ENCODE measurements around the gene RFX3. TPM values are rescaled to one million over a fixed set of nuclear protein-coding genes. Genes with fewer than 3 reads are reported as not detected.

RFX3 gene
- total and polyA plus RNA-seq, 8 donors, result 10.5 to 26.2 (median 17.4) TPM

DNA sequence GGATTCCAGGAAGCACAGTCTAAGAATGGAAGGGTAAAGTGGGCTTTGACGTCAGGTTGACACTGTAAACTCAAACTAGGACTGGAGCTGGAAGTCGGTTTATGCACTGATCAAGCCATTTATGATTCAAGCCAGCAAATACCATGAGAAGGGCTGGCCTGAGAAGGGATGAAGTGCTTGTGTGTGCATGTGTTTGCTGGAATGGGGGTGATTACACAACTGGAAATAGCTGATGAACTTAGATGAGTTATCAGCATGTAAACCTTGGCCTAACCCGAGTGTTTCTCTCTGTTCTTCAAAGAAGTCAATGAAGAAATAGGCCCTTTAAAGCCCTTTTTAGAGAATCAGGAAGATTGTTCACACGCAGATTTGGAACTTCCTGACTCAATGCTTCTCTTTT, 287.6 kb downstream of the RFX3 start:
- intact Hi-C loops (cut with DNase I), result no loop called here
- no peaks in the 10 kb centered on the region for H3K36me3 ChIP-seq
- no peaks in the 10 kb centered on the region for H3K9me3 ChIP-seq
- H3K4me3 ChIP-seq, result no peak overlapping the region
- H3K27ac ChIP-seq, result no peak overlapping the region
- H3K4me1 ChIP-seq, result peaks cover 0 to 11% of the 10 kb centered on the region in 2 donors
- H3K27me3 ChIP-seq, result no peaks in the 10 kb centered on the region
- no peak for TF ChIP-seq CTCF (IDR thresholded peaks at IDR 0.05)
- no peak for ATAC-seq
- peak in 1 of 4 donors; percentile 16 for DNase-seq

DNA sequence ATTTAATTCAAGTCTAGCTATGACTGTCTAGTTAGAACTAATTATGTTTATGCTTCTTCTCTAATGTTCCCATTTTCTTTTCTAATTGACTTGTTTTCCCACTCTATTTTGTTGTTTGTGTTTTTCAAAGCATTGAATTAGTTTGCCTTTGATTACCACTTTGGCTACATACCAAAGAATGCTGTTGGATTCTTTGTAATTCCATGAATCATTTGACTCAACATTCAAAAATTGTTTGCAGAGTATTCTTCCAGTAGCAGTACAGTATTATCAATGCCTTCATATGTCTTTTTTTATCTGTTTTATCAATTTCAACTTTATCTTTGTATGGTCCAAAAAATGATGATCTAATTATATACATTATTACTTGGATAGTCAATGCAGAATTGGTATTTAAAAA, 288.7 kb downstream of the RFX3 start:
- Histone ChIP-seq H3K36me3 (no peaks in the 10 kb centered on the region), H3K4me3 (no peak overlapping the region), H3K4me1 (peaks cover 0 to 11% of the 10 kb centered on the region in 2 donors), H3K27me3 (no peaks in the 10 kb centered on the region), H3K9me3 (no peaks in the 10 kb centered on the region), H3K27ac (no peak overlapping the region)
- DNase-seq (no peak), ATAC-seq (no peak)
- intact Hi-C loops (cut with DNase I), result no loop called here
- no peak for TF ChIP-seq CTCF (IDR thresholded peaks at IDR 0.05)

GRCh38 chr9:3235497-3235896, 290.3 kb downstream of the RFX3 start:
- Histone ChIP-seq H3K27ac (no peak overlapping the region), H3K9me3 (no peaks in the 10 kb centered on the region), H3K27me3 (no peaks in the 10 kb centered on the region), H3K36me3 (no peaks in the 10 kb centered on the region), H3K4me3 (no peak overlapping the region), H3K4me1 (no peaks in the 10 kb centered on the region)
- DNase-seq (no peak), ATAC-seq (no peak)
- TF ChIP-seq CTCF (IDR thresholded peaks at IDR 0.05), result no peak
- intact Hi-C loops (cut with DNase I), result no loop called here

DNA sequence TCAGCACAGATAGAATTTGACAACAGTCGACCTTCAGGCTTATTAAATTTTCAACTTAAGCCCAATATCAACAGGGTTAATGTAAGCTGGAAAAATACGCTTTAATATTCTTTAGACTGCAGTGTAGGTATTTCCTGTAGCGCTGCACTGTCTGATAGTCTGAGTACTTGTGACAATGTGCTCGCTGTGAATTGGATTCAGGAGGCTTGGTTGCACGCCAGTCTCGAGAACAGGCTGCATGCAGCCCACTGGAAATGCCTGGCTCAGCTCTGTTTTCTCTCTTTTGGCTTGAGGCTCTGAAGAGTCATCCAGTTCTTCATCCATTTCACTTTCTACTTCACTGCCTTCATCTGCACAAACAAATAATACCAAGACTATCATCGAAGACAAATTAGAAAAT, 300.9 kb downstream of the RFX3 start:
- Histone ChIP-seq H3K27ac (no peak overlapping the region), H3K36me3 (peaks cover 0 to 3% of the 10 kb centered on the region in 2 donors), H3K4me1 (no peaks in the 10 kb centered on the region), H3K9me3 (no peaks in the 10 kb centered on the region), H3K27me3 (no peaks in the 10 kb centered on the region), H3K4me3 (no peak overlapping the region)
- intact Hi-C loops (cut with DNase I), result no loop called here
- TF ChIP-seq CTCF (IDR thresholded peaks at IDR 0.05), result no peak
- DNase-seq (peak in 1 of 4 donors; percentile 14), ATAC-seq (no peak)

- no peak for ATAC-seq
- intact Hi-C loops (cut with DNase I), result no loop called here
Measured at GRCh38 chr9:3215658-3216057, 310.1 kb downstream of the RFX3 start.

More at GRCh38 chr9:3215658-3216057, 310.1 kb downstream of the RFX3 start:
- no peaks in the 10 kb centered on the region for H3K4me1 ChIP-seq
- H3K27ac ChIP-seq, result no peak overlapping the region
- H3K27me3 ChIP-seq, result no peaks in the 10 kb centered on the region
- no peaks in the 10 kb centered on the region for H3K9me3 ChIP-seq
- TF ChIP-seq CTCF (IDR thresholded peaks at IDR 0.05), result no peak
- no peak overlapping the region for H3K4me3 ChIP-seq
- no peaks in the 10 kb centered on the region for H3K36me3 ChIP-seq
- DNase-seq, result no peak

All from left lung (tissue), 10 donors.